Hypothalamus (tissue), 51 donors: ENCODE measurements around the gene OTOL1.

Experiments
- DNase-seq, 51 donors: peaks; one replicate each; lab custom pipeline; 2025; lab: John Stamatoyannopoulos, UW

OTOL1 gene

GRCh38 chr3:161531930-161532329 lies 35.3 kb downstream of the OTOL1 start:
- no peak for DNase-seq

- DNase-seq, result no peak
These were observed 44.0 kb downstream of the OTOL1 start for GRCh38 chr3:161540594-161540993.

- no peak for DNase-seq
These were observed 49.2 kb downstream of the OTOL1 start for GRCh38 chr3:161545824-161546223.

GRCh38 chr3:161548301-161548700 lies 51.7 kb downstream of the OTOL1 start:
- no peak for DNase-seq

GRCh38 chr3:161549261-161549660 lies 52.7 kb downstream of the OTOL1 start:
- DNase-seq, result no peak

GRCh38 chr3:161550491-161551195 lies 54.0 kb downstream of the OTOL1 start:
- no peak for DNase-seq

GRCh38 chr3:161551697-161552096 lies 55.1 kb downstream of the OTOL1 start:
- DNase-seq, result no peak

- no peak for DNase-seq
These were observed 56.5 kb downstream of the OTOL1 start for GRCh38 chr3:161552984-161553560.
